GM12878 (cell line): ENCODE data around the gene ZNF431. TPM values are rescaled to one million over a fixed set of nuclear protein-coding genes. Genes with fewer than 3 reads are reported as not detected.

Experiments used
- NFYB ChIP-seq: IDR thresholded peaks from 2 replicates; pipeline ENCODE4 v1.6.1; 2011; ENCODE audit warnings: low read depth, mild to moderate bottlenecking, low read length, improper control_type of control experiment, moderate library complexity; ENCODE audit not compliant: insufficient read depth
- TCF3 ChIP-seq: IDR thresholded peaks from 2 replicates; pipeline ENCODE4 v1.6.1; 2012; ENCODE audit warnings: low read depth, mild to moderate bottlenecking, low read length, borderline replicate concordance; ENCODE audit not compliant: insufficient read depth
- polyA plus RNA-seq, 11 experiments: library from polyadenylated mRNA; depleted of rRNA in 4 of 11; unstranded in 6 of 11; stranded (reverse) in 5 of 11; fragments of >200 nt; fragmentation: Nextera tagmentation in 4 of 11; fragmentation: Illumina TruSeq in 1 of 11; extraction: Ambion mirVana in 4 of 11; extraction: Trizol in 1 of 11; gene quantifications; 1 replicate in 1 of 11; 2 replicates in 10 of 11; pipeline versions ENCODE4 v1.2.1 to v1.2.3, GENCODE V29; 2011 to 2016; ENCODE audit warnings: inconsistent platforms in 2 of 11, missing spikeins in 2 of 11, low read depth in 1 of 11
- total RNA-seq, 4 experiments: library from RNA; depleted of rRNA in 3 of 4; stranded (reverse); fragments of >200 nt in 3 of 4; fragmentation: Illumina TruSeq in 1 of 4; extraction: Trizol in 1 of 4; gene quantifications; 2 replicates each; pipeline versions ENCODE4 v1.2.1 to v1.2.3, GENCODE V29; 2013 to 2021
- TF ChIP-seq, protein P1 (sequence below): IDR thresholded peaks from 2 replicates; pipeline ENCODE4 v1.6.1; 2011; ENCODE audit warnings: borderline replicate concordance, low read depth, mild to moderate bottlenecking, moderate library complexity, low read length; ENCODE audit not compliant: insufficient read depth, poor library complexity, severe bottlenecking
- TF ChIP-seq, protein P2 (sequence below): fragments of 450-650 bp; IDR thresholded peaks from 2 replicates; pipeline ENCODE4 v1.6.1; 2016; ENCODE audit warnings: mild to moderate bottlenecking, moderate library complexity, borderline replicate concordance
- TF ChIP-seq, protein P3 (sequence below): IDR thresholded peaks from 2 replicates; pipeline ENCODE4 v1.6.1; 2012; ENCODE audit warnings: low read depth, low read length, improper control_type of control experiment

ZNF431 gene
- total and polyA plus RNA-seq, 10 of the 15 experiments (the other 5 are each of a cell fraction or from before 2014, with no cell fraction given), result 2.5 to 18.7 (median 10.0) TPM

DNA sequence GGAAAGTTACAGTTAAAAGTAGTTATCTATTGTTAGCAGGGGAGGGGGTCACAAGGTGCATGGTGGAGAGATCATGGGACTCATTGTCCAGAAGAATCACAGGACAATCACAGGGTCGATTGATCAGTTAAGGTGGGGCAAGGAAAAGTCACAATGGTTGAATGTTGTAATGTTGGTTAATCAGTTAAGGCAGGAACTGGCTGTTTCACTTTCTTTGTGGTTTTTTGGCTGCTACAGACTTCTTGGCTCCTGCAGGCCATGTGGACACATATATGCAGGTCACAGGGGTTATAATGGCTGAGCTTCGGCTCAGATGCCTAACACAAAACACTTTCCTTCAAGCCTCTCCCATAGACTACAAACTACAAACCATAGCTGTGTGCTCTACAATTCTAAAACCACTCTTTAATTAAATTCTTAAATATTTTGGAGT is 6.9 kb upstream of the ZNF431 start (continued):
- TF ChIP-seq, protein P1, sequence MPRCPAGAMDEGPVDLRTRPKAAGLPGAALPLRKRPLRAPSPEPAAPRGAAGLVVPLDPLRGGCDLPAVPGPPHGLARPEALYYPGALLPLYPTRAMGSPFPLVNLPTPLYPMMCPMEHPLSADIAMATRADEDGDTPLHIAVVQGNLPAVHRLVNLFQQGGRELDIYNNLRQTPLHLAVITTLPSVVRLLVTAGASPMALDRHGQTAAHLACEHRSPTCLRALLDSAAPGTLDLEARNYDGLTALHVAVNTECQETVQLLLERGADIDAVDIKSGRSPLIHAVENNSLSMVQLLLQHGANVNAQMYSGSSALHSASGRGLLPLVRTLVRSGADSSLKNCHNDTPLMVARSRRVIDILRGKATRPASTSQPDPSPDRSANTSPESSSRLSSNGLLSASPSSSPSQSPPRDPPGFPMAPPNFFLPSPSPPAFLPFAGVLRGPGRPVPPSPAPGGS, result no peak
- TF ChIP-seq TCF3, result no peak
- TF ChIP-seq, protein P2, sequence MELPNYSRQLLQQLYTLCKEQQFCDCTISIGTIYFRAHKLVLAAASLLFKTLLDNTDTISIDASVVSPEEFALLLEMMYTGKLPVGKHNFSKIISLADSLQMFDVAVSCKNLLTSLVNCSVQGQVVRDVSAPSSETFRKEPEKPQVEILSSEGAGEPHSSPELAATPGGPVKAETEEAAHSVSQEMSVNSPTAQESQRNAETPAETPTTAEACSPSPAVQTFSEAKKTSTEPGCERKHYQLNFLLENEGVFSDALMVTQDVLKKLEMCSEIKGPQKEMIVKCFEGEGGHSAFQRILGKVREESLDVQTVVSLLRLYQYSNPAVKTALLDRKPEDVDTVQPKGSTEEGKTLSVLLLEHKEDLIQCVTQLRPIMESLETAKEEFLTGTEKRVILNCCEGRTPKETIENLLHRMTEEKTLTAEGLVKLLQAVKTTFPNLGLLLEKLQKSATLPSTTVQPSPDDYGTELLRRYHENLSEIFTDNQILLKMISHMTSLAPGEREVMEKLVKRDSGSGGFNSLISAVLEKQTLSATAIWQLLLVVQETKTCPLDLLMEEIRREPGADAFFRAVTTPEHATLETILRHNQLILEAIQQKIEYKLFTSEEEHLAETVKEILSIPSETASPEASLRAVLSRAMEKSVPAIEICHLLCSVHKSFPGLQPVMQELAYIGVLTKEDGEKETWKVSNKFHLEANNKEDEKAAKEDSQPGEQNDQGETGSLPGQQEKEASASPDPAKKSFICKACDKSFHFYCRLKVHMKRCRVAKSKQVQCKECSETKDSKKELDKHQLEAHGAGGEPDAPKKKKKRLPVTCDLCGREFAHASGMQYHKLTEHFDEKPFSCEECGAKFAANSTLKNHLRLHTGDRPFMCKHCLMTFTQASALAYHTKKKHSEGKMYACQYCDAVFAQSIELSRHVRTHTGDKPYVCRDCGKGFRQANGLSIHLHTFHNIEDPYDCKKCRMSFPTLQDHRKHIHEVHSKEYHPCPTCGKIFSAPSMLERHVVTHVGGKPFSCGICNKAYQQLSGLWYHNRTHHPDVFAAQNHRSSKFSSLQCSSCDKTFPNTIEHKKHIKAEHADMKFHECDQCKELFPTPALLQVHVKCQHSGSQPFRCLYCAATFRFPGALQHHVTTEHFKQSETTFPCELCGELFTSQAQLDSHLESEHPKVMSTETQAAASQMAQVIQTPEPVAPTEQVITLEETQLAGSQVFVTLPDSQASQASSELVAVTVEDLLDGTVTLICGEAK, result no peak
- no peak for TF ChIP-seq NFYB
- TF ChIP-seq, protein P3, sequence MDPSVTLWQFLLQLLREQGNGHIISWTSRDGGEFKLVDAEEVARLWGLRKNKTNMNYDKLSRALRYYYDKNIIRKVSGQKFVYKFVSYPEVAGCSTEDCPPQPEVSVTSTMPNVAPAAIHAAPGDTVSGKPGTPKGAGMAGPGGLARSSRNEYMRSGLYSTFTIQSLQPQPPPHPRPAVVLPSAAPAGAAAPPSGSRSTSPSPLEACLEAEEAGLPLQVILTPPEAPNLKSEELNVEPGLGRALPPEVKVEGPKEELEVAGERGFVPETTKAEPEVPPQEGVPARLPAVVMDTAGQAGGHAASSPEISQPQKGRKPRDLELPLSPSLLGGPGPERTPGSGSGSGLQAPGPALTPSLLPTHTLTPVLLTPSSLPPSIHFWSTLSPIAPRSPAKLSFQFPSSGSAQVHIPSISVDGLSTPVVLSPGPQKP, result no peak
